Stimulated activated CD4-positive, alpha-beta T cell treated with anti-CD3 and anti-CD28 coated beads, Interleukin-15, amount 100 ng/mL, for 1 hour (primary cell): ENCODE results near the gene ZNF471.

ENCODE experiments used
- DNase-seq, 2 donors: peaks; one replicate each; pipeline ENCODE4 v3.0.0-alpha.2; 2020; ENCODE audit warnings: low read depth in 1 of 2, low spot score in 1 of 2

ZNF471 gene

GRCh38 chr19:56507446-56508289 is at the start of gene ZNF471:
TSS of gene ZNF471 (plus strand) at chr19:56507855. CDS start at chr19:56511572, 3,717 bp downstream.
- DNase-seq, result peak; percentile 48 to 70

DNA sequence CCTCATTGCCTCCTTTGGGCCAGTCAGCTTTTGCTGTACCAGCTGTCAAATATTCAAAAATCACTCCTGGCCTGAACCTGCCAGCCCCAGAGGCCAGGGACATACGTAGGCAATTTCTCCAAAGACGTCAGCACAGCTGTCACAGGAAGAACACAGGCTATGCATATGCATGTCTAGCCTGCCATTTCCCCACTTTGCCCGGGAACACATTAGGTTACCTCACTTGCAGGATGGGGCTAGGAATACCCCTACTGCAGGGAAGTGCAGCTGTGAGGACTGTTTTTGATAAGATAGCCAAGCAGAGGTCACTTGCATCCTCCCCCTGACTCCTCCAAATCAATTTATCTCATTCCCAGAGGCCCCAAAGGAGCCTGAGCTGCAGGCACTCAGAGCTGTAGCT is 33.3 kb upstream of the ZNF471 start:
- no peak for DNase-seq

DNA sequence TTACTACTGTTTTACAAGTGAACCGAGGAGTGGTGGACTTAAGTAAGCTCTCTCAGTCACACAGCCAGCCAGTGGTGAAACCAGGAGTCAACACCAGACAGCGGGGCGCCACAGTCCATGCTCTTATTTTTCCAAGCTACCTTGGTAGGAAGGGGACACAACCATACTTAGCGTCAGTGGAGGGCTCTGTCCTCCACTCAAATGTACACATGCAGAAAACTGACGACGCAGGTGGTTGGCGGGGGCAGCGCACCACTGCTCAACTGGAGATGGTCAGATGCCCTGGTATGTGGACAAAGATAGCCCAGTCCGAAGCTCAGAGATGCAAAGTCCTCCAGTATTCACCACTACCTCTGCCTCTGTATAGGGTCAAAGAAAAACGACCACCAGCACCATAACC is 31.6 kb upstream of the ZNF471 start:
- no peak for DNase-seq

DNA sequence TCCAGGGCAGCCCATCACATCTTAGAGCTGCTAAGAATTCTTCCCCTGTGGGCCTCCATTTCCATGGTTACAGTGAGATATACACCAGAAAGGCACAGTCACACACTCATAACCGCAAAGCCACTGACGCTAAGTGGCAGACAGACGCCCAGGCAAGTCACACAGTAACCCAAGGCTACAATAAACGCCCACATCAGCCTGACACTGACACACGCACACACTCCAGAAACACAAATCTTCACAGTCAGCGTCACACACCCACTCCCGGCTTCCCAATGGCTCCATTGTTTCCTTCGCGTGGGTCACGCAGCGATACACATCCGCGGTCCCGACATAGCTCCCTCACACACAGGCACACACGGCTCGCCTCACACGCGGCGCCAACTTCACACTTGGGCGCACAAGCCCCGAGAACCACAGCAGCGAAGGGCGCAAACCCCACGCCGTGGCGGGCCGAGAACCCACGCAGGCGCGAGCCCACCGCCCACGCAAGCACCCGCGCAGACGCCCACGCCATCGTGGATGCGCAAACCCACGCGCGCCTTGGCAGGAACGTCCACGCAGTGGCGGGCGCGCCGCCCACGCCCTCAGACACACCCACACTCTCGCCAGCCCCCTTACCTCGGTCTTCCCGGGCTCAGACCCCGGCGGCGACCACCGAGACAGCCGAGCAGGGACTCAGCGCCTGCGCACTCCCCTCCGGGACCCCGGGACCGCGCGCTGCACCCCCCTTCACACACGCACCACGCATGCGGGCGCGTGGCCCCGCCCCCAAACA is 30.8 kb upstream of the ZNF471 start, which contains the start of gene ZNF667:
Gene ZNF667 (minus strand): TSS at position 695 of the 778 bp plus-strand sequence. CDS start 14,975 bp downstream, outside the sequence.
- DNase-seq, result peak in 1 of 2 donors; percentile 3

- DNase-seq, result peak in 1 of 2 donors; percentile 43
These were observed 30.0 kb upstream of the ZNF471 start for GRCh38 chr19:56477429-56478338.

DNA sequence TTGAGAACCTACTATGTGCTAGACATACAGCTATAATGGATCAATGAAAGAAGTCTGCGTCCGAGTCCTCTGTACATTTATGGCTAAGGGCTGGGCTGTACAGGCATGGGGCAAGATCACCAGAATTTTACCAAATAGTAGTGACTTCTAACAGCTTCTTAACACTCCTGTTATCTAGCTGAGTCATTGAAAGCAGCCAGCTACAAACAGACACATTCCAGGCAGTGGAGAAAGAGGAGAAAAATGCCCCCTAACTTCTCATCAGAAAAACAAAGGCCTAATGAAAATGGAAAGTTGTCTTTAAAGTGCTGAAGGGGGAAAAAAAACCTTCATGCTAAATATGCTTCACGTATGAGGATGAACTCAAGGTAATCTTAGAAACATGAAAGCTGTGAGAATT is 16.3 kb upstream of the ZNF471 start:
- DNase-seq, result no peak

GRCh38 chr19:56504581-56504980 is 3.1 kb upstream of the ZNF471 start:
- no peak for DNase-seq

GRCh38 chr19:56508290-56508778 is 679 bp downstream of the ZNF471 start:
- DNase-seq, result no peak

DNA sequence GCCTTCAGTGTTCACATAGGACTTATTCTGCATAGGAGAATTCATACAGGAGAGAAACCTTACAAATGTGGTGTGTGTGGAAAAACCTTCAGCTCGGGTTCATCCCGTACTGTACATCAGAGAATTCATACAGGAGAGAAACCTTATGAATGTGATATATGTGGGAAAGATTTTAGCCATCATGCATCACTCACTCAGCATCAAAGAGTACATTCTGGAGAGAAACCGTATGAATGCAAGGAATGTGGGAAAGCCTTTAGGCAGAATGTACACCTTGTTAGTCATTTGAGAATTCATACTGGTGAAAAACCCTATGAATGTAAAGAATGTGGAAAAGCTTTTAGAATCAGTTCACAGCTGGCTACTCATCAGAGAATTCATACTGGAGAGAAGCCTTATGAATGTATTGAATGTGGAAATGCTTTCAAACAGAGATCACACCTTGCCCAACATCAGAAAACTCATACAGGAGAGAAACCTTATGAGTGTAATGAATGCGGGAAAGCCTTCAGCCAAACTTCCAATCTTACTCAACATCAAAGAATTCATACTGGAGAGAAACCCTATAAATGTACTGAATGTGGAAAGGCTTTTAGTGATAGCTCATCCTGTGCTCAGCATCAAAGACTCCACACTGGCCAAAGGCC is 17.7 kb downstream of the ZNF471 start:
- DNase-seq, result no peak

DNA sequence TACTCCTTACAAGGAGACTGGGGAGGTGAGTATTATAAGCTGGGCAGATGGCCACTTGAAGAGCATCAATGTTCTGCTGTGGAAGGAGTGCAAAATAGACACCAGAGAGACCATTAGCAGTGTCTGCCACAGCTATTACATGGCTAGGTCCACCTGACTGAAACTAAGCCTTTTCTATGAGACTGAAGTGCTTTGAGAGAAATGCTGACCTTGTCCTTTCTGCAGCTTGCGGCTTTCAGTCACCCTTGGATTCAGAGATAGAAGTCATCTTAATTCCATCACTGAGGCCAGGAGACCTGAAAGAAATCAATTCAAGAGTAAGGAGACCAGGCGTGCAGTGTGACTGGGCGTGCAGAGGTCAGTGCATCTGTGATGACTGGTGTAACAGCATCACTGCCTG is 29.8 kb downstream of the ZNF471 start:
- no peak for DNase-seq

DNA sequence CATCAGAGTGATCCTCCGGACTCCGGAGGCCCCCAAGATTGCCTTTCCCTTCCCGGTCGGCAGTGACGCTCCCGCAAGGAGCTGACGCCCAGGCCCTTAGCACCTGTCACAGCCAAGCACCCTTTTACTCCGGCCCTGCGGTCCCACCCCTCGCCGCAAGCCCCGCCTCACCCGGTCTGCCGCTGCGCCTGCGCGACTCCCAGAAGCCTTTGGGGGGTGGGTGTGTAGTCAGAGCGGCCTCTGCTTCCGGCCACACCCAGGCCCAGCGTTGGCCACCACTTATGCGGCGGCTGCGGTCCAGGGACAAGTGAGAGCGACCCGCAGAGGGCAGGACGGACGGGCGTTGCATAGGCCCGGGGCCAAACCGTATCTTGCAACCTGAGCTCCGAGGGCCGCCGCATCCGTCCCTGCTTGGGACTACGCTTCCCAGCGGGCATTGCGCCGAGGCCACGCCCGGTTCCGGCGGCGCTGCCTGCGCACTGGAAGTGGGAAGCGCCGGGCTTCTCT is 30.7 kb downstream of the ZNF471 start:
- DNase-seq, result peak; percentile 80 to 84

- no peak for DNase-seq
These were observed 31.2 kb downstream of the ZNF471 start, which contains the start of gene ZFP28 for GRCh38 chr19:56538761-56539263. TSS of gene ZFP28 (plus strand) at chr19:56538948. CDS start at chr19:56539019, 71 bp downstream.

- no peak for DNase-seq
These were observed 36.1 kb downstream of the ZNF471 start for GRCh38 chr19:56543776-56544175.

DNA sequence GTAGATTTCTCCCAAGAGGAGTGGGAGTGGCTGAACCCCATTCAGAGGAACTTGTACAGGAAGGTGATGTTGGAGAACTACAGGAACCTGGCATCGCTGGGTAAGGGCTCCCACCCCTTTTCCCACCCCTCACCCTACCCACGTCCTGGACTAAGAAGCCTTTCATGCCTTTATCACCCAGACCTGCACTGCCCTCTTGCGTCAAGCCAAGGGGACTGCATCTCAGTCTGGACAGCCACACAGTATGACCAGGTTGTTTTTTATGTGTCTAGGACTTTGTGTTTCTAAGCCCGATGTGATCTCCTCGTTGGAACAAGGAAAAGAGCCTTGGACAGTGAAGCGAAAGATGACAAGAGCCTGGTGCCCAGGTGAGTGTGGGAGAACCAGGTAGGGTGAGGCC is 39.9 kb downstream of the ZNF471 start:
- no peak for DNase-seq

- DNase-seq, result no peak
These were observed 46.7 kb downstream of the ZNF471 start for GRCh38 chr19:56554272-56554869.

GRCh38 chr19:56562766-56563165 is 55.1 kb downstream of the ZNF471 start:
- no peak for DNase-seq

GRCh38 chr19:56566904-56567273 is 59.2 kb downstream of the ZNF471 start:
- peak in 1 of 2 donors; percentile 31 for DNase-seq

DNA sequence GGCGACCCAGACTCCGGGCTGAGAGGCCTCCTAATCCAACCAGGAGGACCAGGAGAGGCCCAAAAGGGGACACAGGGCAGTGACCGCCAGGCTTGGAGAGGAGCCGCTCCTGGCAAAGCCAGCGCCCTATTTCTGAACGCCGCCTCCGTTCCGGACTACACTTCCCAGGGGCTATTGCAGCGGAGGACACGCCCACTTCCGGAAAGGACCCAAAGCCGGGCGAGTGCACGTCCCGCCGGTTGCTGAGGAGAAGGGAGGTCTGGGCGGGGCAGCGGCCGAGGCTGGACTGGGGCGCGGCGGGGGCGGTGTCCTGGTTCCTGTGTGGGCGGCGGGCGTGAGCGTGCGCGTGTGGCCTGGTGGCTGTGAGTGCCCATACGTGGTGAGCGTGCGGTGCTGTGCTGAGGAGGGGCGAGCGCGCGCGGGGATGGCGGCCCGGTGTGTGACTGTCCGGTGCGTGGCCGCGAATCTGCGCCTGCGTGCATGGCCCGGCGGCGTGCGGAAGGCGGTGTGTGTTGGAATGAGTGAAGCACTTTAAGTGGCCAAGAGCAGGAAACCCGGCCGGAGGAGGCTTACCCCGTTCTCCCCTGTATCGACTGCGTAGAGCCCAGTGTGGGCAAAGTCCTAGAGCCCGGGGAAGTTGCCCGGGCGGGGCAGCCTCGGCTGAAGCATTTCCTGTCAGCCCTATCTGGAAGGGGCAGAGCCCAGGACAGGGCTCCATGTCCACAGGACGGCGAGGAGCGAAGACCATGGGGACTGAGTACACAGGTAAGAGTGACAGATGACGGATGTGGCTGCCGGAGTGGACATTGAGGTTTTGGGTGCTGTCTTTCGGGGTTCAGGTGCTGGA is 59.8 kb downstream of the ZNF471 start, which contains the start of gene ZNF470:
Gene ZNF470 (plus strand): TSS at position 195 of the 847 bp plus-strand sequence. CDS start 2,844 bp downstream, outside the sequence.
- DNase-seq, result peak; percentile 73
